ENCODE data around the gene ACAD9.

The ACAD9 gene

GRCh38 chr3:128929364-128929763 is 49.9 kb downstream of the ACAD9 start:
- Histone ChIP-seq H3K4me2 (ENCODE audit: low read length) (no peak overlapping the region), H3K36me3 (ENCODE audit: insufficient read depth, low read length) (no peaks in the 10 kb centered on the region), H3K9ac (ENCODE audit: low read depth, low read length) (no peak overlapping the region), H3K4me1 (ENCODE audit: control insufficient read depth, insufficient read depth, low read length) (no peaks in the 10 kb centered on the region), H3K4me3 (ENCODE audit: low read length) (no peak overlapping the region), H3K9me3 (replicated peaks; ENCODE audit: low read length) (peaks cover 9% of the 10 kb centered on the region), H3K27me3 (ENCODE audit: control insufficient read depth, insufficient read depth, low read length) (peaks cover 21% of the 10 kb centered on the region)

- H3K9me3 ChIP-seq (replicated peaks; ENCODE audit: low read length), result peaks cover 3% of the 10 kb centered on the region
- H3K4me1 ChIP-seq (ENCODE audit: control insufficient read depth, insufficient read depth, low read length), result no peaks in the 10 kb centered on the region
- H3K4me3 ChIP-seq (ENCODE audit: low read length), result no peak overlapping the region
- no peak overlapping the region for H3K9ac ChIP-seq (ENCODE audit: low read depth, low read length)
- H3K4me2 ChIP-seq (ENCODE audit: low read length), result no peak overlapping the region
- H3K36me3 ChIP-seq (ENCODE audit: insufficient read depth, low read length), result no peaks in the 10 kb centered on the region
- H3K27me3 ChIP-seq (ENCODE audit: control insufficient read depth, insufficient read depth, low read length), result peaks cover 28% of the 10 kb centered on the region
Measured at GRCh38 chr3:128931046-128931445, 51.6 kb downstream of the ACAD9 start.

- Histone ChIP-seq H3K4me1 (ENCODE audit: control insufficient read depth, insufficient read depth, low read length) (no peaks in the 10 kb centered on the region), H3K4me3 (ENCODE audit: low read length) (no peak overlapping the region), H3K4me2 (ENCODE audit: low read length) (no peak overlapping the region), H3K27me3 (ENCODE audit: control insufficient read depth, insufficient read depth, low read length) (peaks cover 33% of the 10 kb centered on the region), H3K9me3 (replicated peaks; ENCODE audit: low read length) (no peaks in the 10 kb centered on the region), H3K9ac (ENCODE audit: low read depth, low read length) (no peak overlapping the region), H3K36me3 (ENCODE audit: insufficient read depth, low read length) (no peaks in the 10 kb centered on the region)
Measured at GRCh38 chr3:128932516-128933212, 53.2 kb downstream of the ACAD9 start.

- Histone ChIP-seq H3K9ac (ENCODE audit: low read depth, low read length) (no peak overlapping the region), H3K4me2 (ENCODE audit: low read length) (no peak overlapping the region)
Measured at GRCh38 chr3:128933213-128933921, 53.9 kb downstream of the ACAD9 start.

GRCh38 chr3:128933922-128934253 is 54.5 kb downstream of the ACAD9 start:
- Histone ChIP-seq H3K4me3 (ENCODE audit: low read length) (no peak overlapping the region), H3K9me3 (replicated peaks; ENCODE audit: low read length) (no peaks in the 10 kb centered on the region), H3K27me3 (ENCODE audit: control insufficient read depth, insufficient read depth, low read length) (peaks cover 33% of the 10 kb centered on the region), H3K4me1 (ENCODE audit: control insufficient read depth, insufficient read depth, low read length) (no peaks in the 10 kb centered on the region), H3K9ac (ENCODE audit: low read depth, low read length) (no peak overlapping the region), H3K36me3 (ENCODE audit: insufficient read depth, low read length) (no peaks in the 10 kb centered on the region), H3K4me2 (ENCODE audit: low read length) (no peak overlapping the region)

More at GRCh38 chr3:128933213-128933921, 53.9 kb downstream of the ACAD9 start:
- H3K9me3 ChIP-seq (replicated peaks; ENCODE audit: low read length), result no peaks in the 10 kb centered on the region
- H3K4me1 ChIP-seq (ENCODE audit: control insufficient read depth, insufficient read depth, low read length), result no peaks in the 10 kb centered on the region
- no peaks in the 10 kb centered on the region for H3K36me3 ChIP-seq (ENCODE audit: insufficient read depth, low read length)
- peaks cover 33% of the 10 kb centered on the region for H3K27me3 ChIP-seq (ENCODE audit: control insufficient read depth, insufficient read depth, low read length)
- H3K4me3 ChIP-seq (ENCODE audit: low read length), result no peak overlapping the region

GRCh38 chr3:128935922-128936321 is 56.5 kb downstream of the ACAD9 start:
- Histone ChIP-seq H3K4me2 (ENCODE audit: low read length) (no peak overlapping the region), H3K4me1 (ENCODE audit: control insufficient read depth, insufficient read depth, low read length) (no peaks in the 10 kb centered on the region), H3K9ac (ENCODE audit: low read depth, low read length) (no peak overlapping the region), H3K36me3 (ENCODE audit: insufficient read depth, low read length) (no peaks in the 10 kb centered on the region), H3K27me3 (ENCODE audit: control insufficient read depth, insufficient read depth, low read length) (peaks cover 44% of the 10 kb centered on the region), H3K4me3 (ENCODE audit: low read length) (no peak overlapping the region), H3K9me3 (replicated peaks; ENCODE audit: low read length) (no peaks in the 10 kb centered on the region)

- Histone ChIP-seq H3K4me3 (ENCODE audit: low read length) (no peak overlapping the region), H3K4me2 (ENCODE audit: low read length) (no peak overlapping the region), H3K4me1 (ENCODE audit: control insufficient read depth, insufficient read depth, low read length) (no peaks in the 10 kb centered on the region), H3K9me3 (replicated peaks; ENCODE audit: low read length) (no peaks in the 10 kb centered on the region), H3K9ac (ENCODE audit: low read depth, low read length) (no peak overlapping the region), H3K27me3 (ENCODE audit: control insufficient read depth, insufficient read depth, low read length) (peaks cover 44% of the 10 kb centered on the region), H3K36me3 (ENCODE audit: insufficient read depth, low read length) (no peaks in the 10 kb centered on the region)
Measured at GRCh38 chr3:128936341-128936740, 56.9 kb downstream of the ACAD9 start.

- Histone ChIP-seq H3K4me2 (ENCODE audit: low read length) (no peak overlapping the region), H3K36me3 (ENCODE audit: insufficient read depth, low read length) (no peaks in the 10 kb centered on the region), H3K27me3 (ENCODE audit: control insufficient read depth, insufficient read depth, low read length) (peaks cover 35% of the 10 kb centered on the region), H3K4me3 (ENCODE audit: low read length) (no peak overlapping the region), H3K9me3 (replicated peaks; ENCODE audit: low read length) (no peaks in the 10 kb centered on the region), H3K4me1 (ENCODE audit: control insufficient read depth, insufficient read depth, low read length) (no peaks in the 10 kb centered on the region), H3K9ac (ENCODE audit: low read depth, low read length) (no peak overlapping the region)
Measured at GRCh38 chr3:128940252-128940651, 60.8 kb downstream of the ACAD9 start.

GRCh38 chr3:128942161-128942952 is 62.9 kb downstream of the ACAD9 start:
- no peak overlapping the region for H3K4me3 ChIP-seq (ENCODE audit: low read length)
- no peak overlapping the region for H3K4me2 ChIP-seq (ENCODE audit: low read length)
- H3K4me1 ChIP-seq (ENCODE audit: control insufficient read depth, insufficient read depth, low read length), result no peaks in the 10 kb centered on the region

GRCh38 chr3:128945041-128945877 is 65.8 kb downstream of the ACAD9 start:
- Histone ChIP-seq H3K36me3 (ENCODE audit: insufficient read depth, low read length) (no peaks in the 10 kb centered on the region), H3K4me2 (ENCODE audit: low read length) (no peak overlapping the region), H3K4me1 (ENCODE audit: control insufficient read depth, insufficient read depth, low read length) (no peaks in the 10 kb centered on the region), H3K4me3 (ENCODE audit: low read length) (no peak overlapping the region), H3K9ac (ENCODE audit: low read depth, low read length) (no peak overlapping the region), H3K9me3 (replicated peaks; ENCODE audit: low read length) (no peaks in the 10 kb centered on the region), H3K27me3 (ENCODE audit: control insufficient read depth, insufficient read depth, low read length) (peaks cover 32% of the 10 kb centered on the region)

More at GRCh38 chr3:128942161-128942952, 62.9 kb downstream of the ACAD9 start:
- Histone ChIP-seq H3K27me3 (ENCODE audit: control insufficient read depth, insufficient read depth, low read length) (peaks cover 36% of the 10 kb centered on the region), H3K9ac (ENCODE audit: low read depth, low read length) (no peak overlapping the region), H3K9me3 (replicated peaks; ENCODE audit: low read length) (no peaks in the 10 kb centered on the region), H3K36me3 (ENCODE audit: insufficient read depth, low read length) (no peaks in the 10 kb centered on the region)

- Histone ChIP-seq H3K4me2 (ENCODE audit: low read length) (no peak overlapping the region), H3K9ac (ENCODE audit: low read depth, low read length) (no peak overlapping the region), H3K27me3 (ENCODE audit: control insufficient read depth, insufficient read depth, low read length) (peaks cover 33% of the 10 kb centered on the region), H3K4me1 (ENCODE audit: control insufficient read depth, insufficient read depth, low read length) (no peaks in the 10 kb centered on the region), H3K9me3 (replicated peaks; ENCODE audit: low read length) (no peaks in the 10 kb centered on the region), H3K36me3 (ENCODE audit: insufficient read depth, low read length) (no peaks in the 10 kb centered on the region), H3K4me3 (ENCODE audit: low read length) (no peak overlapping the region)
Measured at GRCh38 chr3:128945878-128946175, 66.4 kb downstream of the ACAD9 start.

Measured in skeletal muscle satellite cell (primary cell).